Mesenchymal stem cell (in vitro differentiated cells and primary cell): ENCODE results near the gene CA5A.
A peak's percentile ranks its signal among the peaks of the same experiment; 100 is the strongest.

Experiments used
- DNase-seq: peaks from one replicate; pipeline ENCODE4 v3.0.0-alpha.2; 2013
- H2AFZ ChIP-seq: one replicate; pipeline ENCODE4 v1.6.1; 2013; ENCODE audit warnings: low read depth, mild to moderate bottlenecking, control low read depth, inconsistent platforms, low read length, moderate library complexity
- H2AK5ac ChIP-seq: 2 replicates; pipeline ENCODE4 v1.6.1; 2013; ENCODE audit warnings: low read length, moderate library complexity, mild to moderate bottlenecking, inconsistent platforms; ENCODE audit not compliant: severe bottlenecking
- H2BK120ac ChIP-seq: one replicate; pipeline ENCODE4 v1.6.1; 2013; ENCODE audit warnings: low read depth, mild to moderate bottlenecking, inconsistent platforms, low read length, moderate library complexity
- H2BK12ac ChIP-seq, 2 experiments: one replicate each; pipeline ENCODE4 v1.6.1; 2013; ENCODE audit warnings: inconsistent platforms in 2 of 2, low read length in 2 of 2, mild to moderate bottlenecking in 2 of 2, moderate library complexity in 2 of 2, control low read depth in 1 of 2
- H2BK15ac ChIP-seq: one replicate; pipeline ENCODE4 v1.6.1; 2013; ENCODE audit warnings: mild to moderate bottlenecking, low read depth, inconsistent platforms; ENCODE audit not compliant: poor library complexity, severe bottlenecking
- H2BK5ac ChIP-seq: 2 replicates; pipeline ENCODE4 v1.6.1; 2013; ENCODE audit warnings: low read depth, mild to moderate bottlenecking, low read length, control low read depth, inconsistent platforms; ENCODE audit not compliant: poor library complexity, severe bottlenecking
- H3K14ac ChIP-seq, 2 experiments: one replicate each; pipeline ENCODE4 v1.6.1; 2013; ENCODE audit warnings: inconsistent platforms in 2 of 2, low read length in 2 of 2, control low read depth in 1 of 2, mild to moderate bottlenecking in 1 of 2, moderate library complexity in 1 of 2
- H3K18ac ChIP-seq, 2 experiments: one replicate each; pipeline ENCODE4 v1.6.1; 2013; ENCODE audit warnings: inconsistent platforms in 2 of 2, low read length in 2 of 2, control low read depth in 1 of 2, low read depth in 1 of 2, mild to moderate bottlenecking in 1 of 2
- H3K23ac ChIP-seq, 2 experiments: one replicate each; pipeline ENCODE4 v1.6.1; 2013; ENCODE audit warnings: inconsistent platforms in 2 of 2, low read length in 2 of 2, mild to moderate bottlenecking in 2 of 2, moderate library complexity in 2 of 2, control low read depth in 1 of 2
- H3K27ac ChIP-seq: 2 replicates; pipeline ENCODE4 v1.5.1; 2013; ENCODE audit warnings: mild to moderate bottlenecking, moderate library complexity, low read length, control low read depth, inconsistent platforms; ENCODE audit not compliant: poor library complexity, severe bottlenecking
- H3K27me3 ChIP-seq, 2 experiments: 2 replicates each; pipeline versions ENCODE4 v1.6.1 to v1.7.0; 2013; ENCODE audit warnings: low read length in 2 of 2, mild to moderate bottlenecking in 2 of 2, moderate library complexity in 2 of 2, control low read depth in 1 of 2, inconsistent platforms in 1 of 2; ENCODE audit not compliant: control insufficient read depth in 1 of 2, insufficient read depth in 1 of 2
- H3K36me3 ChIP-seq, 2 experiments: 2 replicates each; pipeline versions ENCODE4 v1.6.1 to v1.7.0; 2013; ENCODE audit warnings: low read length in 2 of 2, control low read depth in 1 of 2, inconsistent platforms in 1 of 2, low read depth in 1 of 2, mild to moderate bottlenecking in 1 of 2; ENCODE audit not compliant: insufficient read depth in 2 of 2, control insufficient read depth in 1 of 2
- H3K4ac ChIP-seq, 2 experiments: one replicate each; pipeline ENCODE4 v1.6.1; 2013; ENCODE audit warnings: inconsistent platforms in 2 of 2, low read length in 2 of 2, mild to moderate bottlenecking in 2 of 2, moderate library complexity in 2 of 2, control low read depth in 1 of 2, low read depth in 1 of 2
- H3K4me1 ChIP-seq: 2 replicates; pipeline ENCODE4 v1.6.1; 2013; ENCODE audit warnings: low read depth, low read length, control low read depth; ENCODE audit not compliant: control insufficient read depth, insufficient read depth
- H3K4me2 ChIP-seq: 2 replicates; pipeline ENCODE4 v1.6.1; 2013; ENCODE audit warnings: low read length, mild to moderate bottlenecking, inconsistent platforms; ENCODE audit not compliant: poor library complexity, severe bottlenecking
- H3K4me3 ChIP-seq, 2 experiments: 2 replicates each; pipeline versions ENCODE4 v1.5.1 to v1.7.0; 2013; ENCODE audit warnings: low read length in 2 of 2, mild to moderate bottlenecking in 2 of 2, control low read depth in 1 of 2, low read depth in 1 of 2; ENCODE audit not compliant: insufficient read depth in 1 of 2
- H3K79me1 ChIP-seq: replicated peaks from 2 replicates; pipeline ENCODE4 v1.6.1; 2013; ENCODE audit warnings: mild to moderate bottlenecking, control low read depth, low read length, inconsistent platforms; ENCODE audit not compliant: poor library complexity, severe bottlenecking
- H3K9ac ChIP-seq: 2 replicates; pipeline ENCODE4 v1.7.0; 2013; ENCODE audit warnings: mild to moderate bottlenecking, low read length, moderate library complexity
- H3K9me3 ChIP-seq: 2 replicates; pipeline ENCODE4 v1.7.0; 2013; ENCODE audit warnings: mild to moderate bottlenecking, low read length; ENCODE audit not compliant: control insufficient read depth
- H4K8ac ChIP-seq: one replicate; pipeline ENCODE4 v1.6.1; 2013; ENCODE audit warnings: inconsistent platforms, mild to moderate bottlenecking, low read length, moderate library complexity
- H4K91ac ChIP-seq: one replicate; pipeline ENCODE4 v1.6.1; 2013; ENCODE audit warnings: mild to moderate bottlenecking, low read length, inconsistent platforms
- WGBS: methylation state at CpG from one replicate; pipeline ENCODE4 v1.1.7; 2013; ENCODE audit warnings: mixed read lengths; 5-methylcytosine and 5-hydroxymethylcytosine counted together

The CA5A gene

GRCh38 chr16:87960296-87960695 lies 24.0 kb upstream of the CA5A start:
- H3K9ac ChIP-seq: no peak overlapping the region
- no peaks in the 10 kb centered on the region for H3K9me3 ChIP-seq
- no peak overlapping the region for H3K4me3 ChIP-seq
- no peak overlapping the region for H3K18ac ChIP-seq
- no peak overlapping the region for H2AFZ ChIP-seq
- no peak overlapping the region for H3K4me2 ChIP-seq
- DNase-seq: no peak
- peaks cover 0 to 21% of the 10 kb centered on the region in 2 experiments for H3K36me3 ChIP-seq
- no peak overlapping the region for H2BK12ac ChIP-seq
- H3K4me1 ChIP-seq: peaks cover 25% of the 10 kb centered on the region
- no peak overlapping the region for H3K23ac ChIP-seq
- H2BK15ac ChIP-seq: no peak overlapping the region
- H3K27ac ChIP-seq: no peak overlapping the region
- no peak overlapping the region for H4K91ac ChIP-seq
- H3K79me1 ChIP-seq: peaks cover 42% of the 10 kb centered on the region
- H3K4ac ChIP-seq: no peak overlapping the region
- H3K27me3 ChIP-seq: no peaks in the 10 kb centered on the region
- H3K14ac ChIP-seq: no peak overlapping the region
- H2BK120ac ChIP-seq: no peak overlapping the region
- H4K8ac ChIP-seq: no peak overlapping the region
- 97% methylated on average over 3 of the region's 5 CpGs for WGBS
- H2AK5ac ChIP-seq: no peak overlapping the region
- no peak overlapping the region for H2BK5ac ChIP-seq

- Histone ChIP-seq H2BK12ac (no peak overlapping the region), H4K8ac (no peak overlapping the region), H3K4ac (peak overlapping the region in 1 of 2 experiments; percentile 46), H3K27ac (no peak overlapping the region), H2BK120ac (no peak overlapping the region), H3K36me3 (peaks cover 0 to 28% of the 10 kb centered on the region in 2 experiments), H2AK5ac (no peak overlapping the region), H3K9ac (no peak overlapping the region), H3K4me3 (no peak overlapping the region), H3K14ac (no peak overlapping the region), H3K79me1 (peaks cover 36% of the 10 kb centered on the region), H4K91ac (peak overlapping the region; percentile 20), H3K23ac (no peak overlapping the region), H2BK5ac (no peak overlapping the region), H3K4me2 (no peak overlapping the region), H3K18ac (no peak overlapping the region), H2AFZ (no peak overlapping the region), H3K9me3 (no peaks in the 10 kb centered on the region), H3K27me3 (no peaks in the 10 kb centered on the region), H3K4me1 (peaks cover 29% of the 10 kb centered on the region), H2BK15ac (no peak overlapping the region)
- WGBS: 96% methylated on average over 21 of the region's 23 CpGs
- no peak for DNase-seq
These were observed 23.2 kb upstream of the CA5A start for GRCh38 chr16:87959391-87959990.

- peaks cover 26% of the 10 kb centered on the region for H3K4me1 ChIP-seq
- H3K9ac ChIP-seq: no peak overlapping the region
- H3K14ac ChIP-seq: no peak overlapping the region
- no peak overlapping the region for H2BK120ac ChIP-seq
- H3K4me2 ChIP-seq: no peak overlapping the region
- peaks cover 4 to 30% of the 10 kb centered on the region in 2 experiments for H3K36me3 ChIP-seq
- H4K91ac ChIP-seq: no peak overlapping the region
- H2BK15ac ChIP-seq: no peak overlapping the region
- H3K18ac ChIP-seq: no peak overlapping the region
- no peak overlapping the region for H2AK5ac ChIP-seq
- H2BK12ac ChIP-seq: no peak overlapping the region
- H3K4me3 ChIP-seq: no peak overlapping the region
- no peak overlapping the region for H3K4ac ChIP-seq
- no peak overlapping the region for H3K27ac ChIP-seq
- DNase-seq: no peak
- no peak overlapping the region for H3K23ac ChIP-seq
- no peak overlapping the region for H4K8ac ChIP-seq
- no peaks in the 10 kb centered on the region for H3K9me3 ChIP-seq
- no peak overlapping the region for H2BK5ac ChIP-seq
- no peak overlapping the region for H2AFZ ChIP-seq
- peaks cover 32% of the 10 kb centered on the region for H3K79me1 ChIP-seq
- no peaks in the 10 kb centered on the region for H3K27me3 ChIP-seq
- 98% methylated on average over 9 of the region's 9 CpGs for WGBS
These were observed 22.3 kb upstream of the CA5A start for GRCh38 chr16:87958632-87959031.

- no peak overlapping the region for H2BK120ac ChIP-seq
- H2AK5ac ChIP-seq: peak overlapping the region; percentile 28
- H4K91ac ChIP-seq: peak overlapping the region; percentile 12
- H3K4me2 ChIP-seq: no peak overlapping the region
- H3K36me3 ChIP-seq: peaks cover 10 to 30% of the 10 kb centered on the region in 2 experiments
- H3K4ac ChIP-seq: peak overlapping the region in 1 of 2 experiments; percentile 1
- H3K27me3 ChIP-seq: no peaks in the 10 kb centered on the region
- H3K23ac ChIP-seq: no peak overlapping the region
- H3K79me1 ChIP-seq: peaks cover 27% of the 10 kb centered on the region
- WGBS: 98% methylated on average over 34 of the region's 34 CpGs
- no peak overlapping the region for H4K8ac ChIP-seq
- H3K9me3 ChIP-seq: no peaks in the 10 kb centered on the region
- no peak overlapping the region for H2BK5ac ChIP-seq
- no peak overlapping the region for H2AFZ ChIP-seq
- H3K9ac ChIP-seq: peak overlapping the region; percentile 99
- no peak overlapping the region for H3K14ac ChIP-seq
- peaks cover 24% of the 10 kb centered on the region for H3K4me1 ChIP-seq
- no peak overlapping the region for H3K27ac ChIP-seq
- peak overlapping the region in 1 of 2 experiments; percentile 21 for H3K4me3 ChIP-seq
- DNase-seq: no peak
- no peak overlapping the region for H2BK12ac ChIP-seq
- H2BK15ac ChIP-seq: no peak overlapping the region
- H3K18ac ChIP-seq: no peak overlapping the region
These were observed 21.2 kb upstream of the CA5A start for GRCh38 chr16:87957296-87958094.
